ENCODE measurements around the gene DNAH5. TPM values are rescaled to one million over a fixed set of nuclear protein-coding genes. Genes with fewer than 3 reads are reported as not detected.

DNAH5 gene
- total and polyA plus RNA-seq, 2 of the 13 experiments (the other 11 are each of a cell fraction or from before 2014, with no cell fraction given): 0.09 TPM

GRCh38 chr5:13740471-13740870, 204.0 kb downstream of the DNAH5 start:
- H3K9ac ChIP-seq (ENCODE audit: insufficient read depth, low read depth, low read length): no peak overlapping the region
- FAIRE-seq (no peak), ATAC-seq (no peak), DNase-seq (ENCODE audit: low spot score) (no peak)
- TF ChIP-seq ATF3 (CRISPR knock-in tag; IDR thresholded peaks at IDR 0.05) (no peak), ZNF878 (CRISPR knock-in tag; IDR thresholded peaks at IDR 0.05) (no peak), FOXJ3 (CRISPR knock-in tag; IDR thresholded peaks at IDR 0.05; ENCODE audit: borderline replicate concordance) (no peak), SNAPC4 (CRISPR knock-in tag; IDR thresholded peaks at IDR 0.05) (no peak), YEATS4 (CRISPR knock-in tag; IDR thresholded peaks at IDR 0.05; ENCODE audit: borderline replicate concordance) (no peak), EZH2 (conservative IDR thresholded peaks at IDR 0.05; ENCODE audit: low read depth, low read length) (no peak), ZNF790 (CRISPR knock-in tag; IDR thresholded peaks at IDR 0.05; ENCODE audit: borderline replicate concordance) (no peak), ZNF570 (CRISPR knock-in tag; IDR thresholded peaks at IDR 0.05; ENCODE audit: borderline replicate concordance) (no peak), FOXK2 (IDR thresholded peaks at IDR 0.05) (no peak), TEAD2 (CRISPR knock-in tag; IDR thresholded peaks at IDR 0.05) (no peak), RAD51 (IDR thresholded peaks at IDR 0.05; ENCODE audit: borderline replicate concordance) (no peak), ISL2 (CRISPR knock-in tag; IDR thresholded peaks at IDR 0.05) (no peak), ZNF354B (CRISPR knock-in tag; IDR thresholded peaks at IDR 0.05) (no peak)
- H3K9me3 ChIP-seq (ENCODE audit: low read length): no peaks in the 10 kb centered on the region
- no peak overlapping the region for H3K4me2 ChIP-seq (ENCODE audit: low read depth, low read length)
- H3K79me2 ChIP-seq (ENCODE audit: insufficient read depth, low read length): no peaks in the 10 kb centered on the region
- WGBS (ENCODE audit: low lambda C conversion rate): 45% methylated on average over 2 of the region's 2 CpGs
- H4K20me1 ChIP-seq (ENCODE audit: insufficient read depth, low read length): no peaks in the 10 kb centered on the region
- ChIA-PET POLR2A (no interaction called here), CTCF (ENCODE audit: low intra/inter-chr PET ratio, low total read pairs) (no interaction called here)
- H3K27me3 ChIP-seq (ENCODE audit: control insufficient read depth in 1 of 2, insufficient read depth in 2 of 2, low read length in 2 of 2): no peaks in the 10 kb centered on the region; a peak in 1 of 5 replicates
- in situ Hi-C loops (cut with HindIII; ENCODE audit: extremely low pct_ligation_motif_present, low pct_unique_long_range_greater_than_20kb) (no loop called here), intact Hi-C loops (cut with micrococcal nuclease; ENCODE audit: unreplicated experiment) (no loop called here)
- no TSS peak for BruUV-seq (replicated peaks)
- no peak overlapping the region for H3K27ac ChIP-seq (ENCODE audit: extremely low read length, insufficient read depth, low read length)
- H2AFZ ChIP-seq (ENCODE audit: low read length): no peak overlapping the region
- no peak overlapping the region for H3K4me3 ChIP-seq (replicated peaks in 1 of 3; ENCODE audit: insufficient read depth in 1 of 3, low read depth in 2 of 3, low read length in 3 of 3)
- H3K4me1 ChIP-seq (ENCODE audit: insufficient read depth, low read length): no peaks in the 10 kb centered on the region
- no peaks in the 10 kb centered on the region for H3K36me3 ChIP-seq (replicated peaks in 1 of 2; ENCODE audit: control insufficient read depth in 1 of 2, insufficient read depth in 2 of 2, low read length in 2 of 2)
